ENCODE measurements around the gene ATP6V0A1. TPM values are rescaled to one million over a fixed set of nuclear protein-coding genes. Genes with fewer than 3 reads are reported as not detected.

Gene ATP6V0A1
- polyA plus RNA-seq, 1 donor from 2014 or later, result 92.1 TPM

- Histone ChIP-seq H3K27me3 (ENCODE audit: insufficient read depth, low read depth, low read length) (no peaks in the 10 kb centered on the region), H3K4me3 (ENCODE audit: low read length) (no peak overlapping the region)
Observed at GRCh38 chr17:42457107-42457792, 1.4 kb upstream of the ATP6V0A1 start.

More at GRCh38 chr17:42457107-42457792, 1.4 kb upstream of the ATP6V0A1 start:
- Histone ChIP-seq H3K9ac (ENCODE audit: low read length) (no peak overlapping the region), H3K9me3 (ENCODE audit: low read length) (no peaks in the 10 kb centered on the region), H3F3A (ENCODE audit: insufficient read depth, low read length, poor library complexity, severe bottlenecking) (no peaks in the 10 kb centered on the region), H3K79me2 (replicated peaks; ENCODE audit: insufficient read depth, low read length) (peaks cover 30% of the 10 kb centered on the region), H2AFZ (ENCODE audit: low read depth, low read length) (no peak overlapping the region), H3K9me2 (ENCODE audit: insufficient read depth, low read length) (no peaks in the 10 kb centered on the region), H3K4me2 (ENCODE audit: low read length) (no peak overlapping the region), H4K20me1 (ENCODE audit: insufficient read depth) (no peaks in the 10 kb centered on the region), H3K27ac (ENCODE audit: low read length) (no peak overlapping the region), H3K36me3 (ENCODE audit: insufficient read depth, low read length) (no peaks in the 10 kb centered on the region)
- no peak for TF ChIP-seq MXI1 (conservative IDR thresholded peaks at IDR 0.05; ENCODE audit: poor library complexity, severe bottlenecking)
- no peak for TF ChIP-seq CTCF (IDR thresholded peaks at IDR 0.05; ENCODE audit: poor library complexity, severe bottlenecking)
- no peak for TF ChIP-seq TAF1 (IDR thresholded peaks at IDR 0.05; ENCODE audit: low read depth)
- no peak for TF ChIP-seq RAD21 (conservative IDR thresholded peaks at IDR 0.05)
- TF ChIP-seq POLR2AphosphoS5 (IDR thresholded peaks at IDR 0.05), result no peak
- no peak for TF ChIP-seq EP300 (conservative IDR thresholded peaks at IDR 0.05; ENCODE audit: poor library complexity, severe bottlenecking)
- TF ChIP-seq EZH2 (IDR thresholded peaks at IDR 0.05; ENCODE audit: borderline replicate concordance, insufficient read depth, low read length, poor library complexity, severe bottlenecking), result no peak
- no peak for TF ChIP-seq SMC3 (conservative IDR thresholded peaks at IDR 0.05; ENCODE audit: poor library complexity)
- no peak for TF ChIP-seq REST (IDR thresholded peaks at IDR 0.05; ENCODE audit: borderline replicate concordance)

Data from neural cell (in vitro differentiated cells).